ENCODE results near the gene PAIP2B. TPM values are rescaled to one million over a fixed set of nuclear protein-coding genes. Genes with fewer than 3 reads are reported as not detected.
"Not testable (repeated sequence)": the region's sequence is repeated elsewhere in the genome, so short reads cannot be mapped to it uniquely, and the experiment has no call there.

Gene PAIP2B
- total and polyA plus RNA-seq, 2 donors (not counting 1 experiment from before 2014, with no cell fraction given): 0.22 to 1.2 TPM

DNA sequence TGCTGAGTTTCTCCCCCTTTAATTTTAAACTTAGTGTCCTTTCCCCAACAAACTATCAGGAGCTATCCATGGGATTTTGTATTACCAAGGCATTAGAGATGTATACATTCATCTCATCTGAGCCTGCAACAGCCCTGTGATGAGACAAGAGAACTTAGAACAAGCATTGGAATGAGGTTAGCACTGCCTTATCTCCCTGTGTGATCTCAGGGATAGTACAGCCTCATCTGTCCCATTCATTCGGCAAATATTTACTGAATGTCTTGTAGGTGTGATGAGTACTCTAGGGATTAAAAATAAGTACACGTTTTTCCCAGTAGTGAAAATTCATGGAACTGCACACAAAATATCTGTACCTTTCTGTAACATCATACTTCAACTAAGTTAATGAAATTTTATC lies 45.6 kb downstream of the PAIP2B start:
- no peaks in the 10 kb centered on the region for H3K36me3 ChIP-seq (ENCODE audit: control insufficient read depth, insufficient read depth, low read length)
- H3K9ac ChIP-seq (ENCODE audit: insufficient read depth, low read length): no peak overlapping the region
- no peak overlapping the region for H2AFZ ChIP-seq (ENCODE audit: low read length)
- H3K27me3 ChIP-seq (ENCODE audit: control insufficient read depth, insufficient read depth, low read length): no peaks in the 10 kb centered on the region
- H4K20me1 ChIP-seq (ENCODE audit: control insufficient read depth, extremely low read depth, insufficient read depth, low read length): no peaks in the 10 kb centered on the region
- H3K9me3 ChIP-seq (ENCODE audit: control insufficient read depth, insufficient read depth, low read depth, low read length): no peaks in the 10 kb centered on the region
- DNase-seq (ENCODE audit: low read depth in 2 of 2): peak in 1 of 2 donors; percentile 26
- TF ChIP-seq, protein P1, sequence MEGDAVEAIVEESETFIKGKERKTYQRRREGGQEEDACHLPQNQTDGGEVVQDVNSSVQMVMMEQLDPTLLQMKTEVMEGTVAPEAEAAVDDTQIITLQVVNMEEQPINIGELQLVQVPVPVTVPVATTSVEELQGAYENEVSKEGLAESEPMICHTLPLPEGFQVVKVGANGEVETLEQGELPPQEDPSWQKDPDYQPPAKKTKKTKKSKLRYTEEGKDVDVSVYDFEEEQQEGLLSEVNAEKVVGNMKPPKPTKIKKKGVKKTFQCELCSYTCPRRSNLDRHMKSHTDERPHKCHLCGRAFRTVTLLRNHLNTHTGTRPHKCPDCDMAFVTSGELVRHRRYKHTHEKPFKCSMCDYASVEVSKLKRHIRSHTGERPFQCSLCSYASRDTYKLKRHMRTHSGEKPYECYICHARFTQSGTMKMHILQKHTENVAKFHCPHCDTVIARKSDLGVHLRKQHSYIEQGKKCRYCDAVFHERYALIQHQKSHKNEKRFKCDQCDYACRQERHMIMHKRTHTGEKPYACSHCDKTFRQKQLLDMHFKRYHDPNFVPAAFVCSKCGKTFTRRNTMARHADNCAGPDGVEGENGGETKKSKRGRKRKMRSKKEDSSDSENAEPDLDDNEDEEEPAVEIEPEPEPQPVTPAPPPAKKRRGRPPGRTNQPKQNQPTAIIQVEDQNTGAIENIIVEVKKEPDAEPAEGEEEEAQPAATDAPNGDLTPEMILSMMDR (conservative IDR thresholded peaks at IDR 0.05 in 1 of 2, IDR thresholded peaks at IDR 0.05 in 1 of 2; ENCODE audit: low read depth in 1 of 2, low read length in 2 of 2): no peak
- no peak for TF ChIP-seq EZH2 (IDR thresholded peaks at IDR 0.05; ENCODE audit: low read length, missing control alignments)
- H3K79me2 ChIP-seq (ENCODE audit: control insufficient read depth, insufficient read depth, low read length): no peaks in the 10 kb centered on the region
- H3K4me3 ChIP-seq (replicated peaks in 1 of 4; ENCODE audit: control extremely low read depth in 1 of 4, insufficient read depth in 1 of 4, low read depth in 3 of 4, low read length in 4 of 4): no peak overlapping the region
- no peaks in the 10 kb centered on the region for H3K4me1 ChIP-seq (ENCODE audit: control insufficient read depth, extremely low read depth, insufficient read depth, low read length)
- no peak overlapping the region for H3K27ac ChIP-seq (ENCODE audit: insufficient read depth, low read length)
- no peak overlapping the region for H3K4me2 ChIP-seq (ENCODE audit: extremely low read depth, insufficient read depth, low read length)

DNA sequence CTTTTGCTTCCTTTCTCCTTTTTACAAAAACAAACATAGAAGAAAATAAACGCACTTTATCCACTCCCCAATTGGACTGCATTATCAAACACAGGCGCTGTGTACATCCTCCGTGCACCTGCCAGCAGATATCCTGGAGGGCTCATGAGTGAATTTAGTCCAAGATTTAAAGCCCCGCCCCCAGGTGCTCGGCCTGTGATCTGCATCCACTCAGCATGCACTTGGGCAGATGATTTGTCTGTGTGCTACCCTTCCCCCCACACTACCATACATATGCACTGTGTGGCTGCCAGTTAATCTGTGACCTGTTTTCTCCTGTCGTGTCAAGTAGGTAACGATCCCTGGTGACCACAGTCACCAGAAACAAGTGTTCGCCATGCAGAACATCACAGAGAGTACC lies 48.1 kb downstream of the PAIP2B start:
- not testable (repeated sequence) for H3K27me3 ChIP-seq (ENCODE audit: control insufficient read depth, insufficient read depth, low read length); H3K27ac ChIP-seq (ENCODE audit: insufficient read depth, low read length); H3K9ac ChIP-seq (ENCODE audit: insufficient read depth, low read length); DNase-seq (ENCODE audit: low read depth in 2 of 2); H4K20me1 ChIP-seq (ENCODE audit: control insufficient read depth, extremely low read depth, insufficient read depth, low read length); H3K4me3 ChIP-seq (replicated peaks in 1 of 4; ENCODE audit: control extremely low read depth in 1 of 4, insufficient read depth in 1 of 4, low read depth in 3 of 4, low read length in 4 of 4); H3K4me1 ChIP-seq (ENCODE audit: control insufficient read depth, extremely low read depth, insufficient read depth, low read length); H3K4me2 ChIP-seq (ENCODE audit: extremely low read depth, insufficient read depth, low read length); H3K79me2 ChIP-seq (ENCODE audit: control insufficient read depth, insufficient read depth, low read length); H2AFZ ChIP-seq (ENCODE audit: low read length); H3K9me3 ChIP-seq (ENCODE audit: control insufficient read depth, insufficient read depth, low read depth, low read length); H3K36me3 ChIP-seq (ENCODE audit: control insufficient read depth, insufficient read depth, low read length)

DNA sequence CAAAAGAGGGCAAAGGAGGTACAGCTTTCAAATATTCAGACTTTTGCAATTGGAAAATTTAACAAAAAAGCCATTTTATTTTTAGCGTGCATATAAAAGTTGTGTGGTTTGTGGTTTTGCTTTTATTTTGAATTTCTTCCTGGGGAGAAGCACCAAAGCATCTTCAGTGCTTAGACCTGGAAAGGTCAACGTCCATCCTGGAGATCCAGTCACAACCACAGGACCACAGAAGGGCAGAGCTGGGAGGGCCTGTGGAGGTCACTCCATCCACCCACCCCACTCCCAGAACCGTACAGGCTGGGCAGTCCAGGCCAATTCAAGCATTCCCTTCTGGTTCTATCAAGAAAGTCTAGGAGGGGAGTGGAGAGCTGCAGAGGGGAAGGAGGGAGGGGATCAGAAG lies 52.7 kb downstream of the PAIP2B start:
- Histone ChIP-seq H3K4me1 (ENCODE audit: control insufficient read depth, extremely low read depth, insufficient read depth, low read length) (no peaks in the 10 kb centered on the region), H3K4me3 (replicated peaks in 1 of 4; ENCODE audit: control extremely low read depth in 1 of 4, insufficient read depth in 1 of 4, low read depth in 3 of 4, low read length in 4 of 4) (no peak overlapping the region), H3K27ac (ENCODE audit: insufficient read depth, low read length) (no peak overlapping the region), H3K27me3 (ENCODE audit: control insufficient read depth, insufficient read depth, low read length) (peaks cover 6% of the 10 kb centered on the region), H4K20me1 (ENCODE audit: control insufficient read depth, extremely low read depth, insufficient read depth, low read length) (no peaks in the 10 kb centered on the region), H3K9me3 (ENCODE audit: control insufficient read depth, insufficient read depth, low read depth, low read length) (no peaks in the 10 kb centered on the region), H3K79me2 (ENCODE audit: control insufficient read depth, insufficient read depth, low read length) (no peaks in the 10 kb centered on the region), H3K9ac (ENCODE audit: insufficient read depth, low read length) (no peak overlapping the region), H2AFZ (ENCODE audit: low read length) (no peak overlapping the region), H3K36me3 (ENCODE audit: control insufficient read depth, insufficient read depth, low read length) (no peaks in the 10 kb centered on the region), H3K4me2 (ENCODE audit: extremely low read depth, insufficient read depth, low read length) (no peak overlapping the region)
- TF ChIP-seq, protein P1 (conservative IDR thresholded peaks at IDR 0.05 in 1 of 2, IDR thresholded peaks at IDR 0.05 in 1 of 2; ENCODE audit: low read depth in 1 of 2, low read length in 2 of 2): no peak
- no peak for TF ChIP-seq EZH2 (IDR thresholded peaks at IDR 0.05; ENCODE audit: low read length, missing control alignments)
- no peak for DNase-seq (ENCODE audit: low read depth in 2 of 2)

Data from fibroblast of lung (primary cell).